GM19025 (cell line): ENCODE measurements around the gene AAR2.

Experiments
- ATAC-seq: cut with Tn5 transposase; IDR thresholded peaks from one replicate; pipeline ENCODE4 v1.9.1; 2021; ENCODE audit warnings: mild to moderate bottlenecking, low read depth, moderate library complexity; ENCODE audit not compliant: unreplicated experiment

The AAR2 gene, protein sequence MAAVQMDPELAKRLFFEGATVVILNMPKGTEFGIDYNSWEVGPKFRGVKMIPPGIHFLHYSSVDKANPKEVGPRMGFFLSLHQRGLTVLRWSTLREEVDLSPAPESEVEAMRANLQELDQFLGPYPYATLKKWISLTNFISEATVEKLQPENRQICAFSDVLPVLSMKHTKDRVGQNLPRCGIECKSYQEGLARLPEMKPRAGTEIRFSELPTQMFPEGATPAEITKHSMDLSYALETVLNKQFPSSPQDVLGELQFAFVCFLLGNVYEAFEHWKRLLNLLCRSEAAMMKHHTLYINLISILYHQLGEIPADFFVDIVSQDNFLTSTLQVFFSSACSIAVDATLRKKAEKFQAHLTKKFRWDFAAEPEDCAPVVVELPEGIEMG

DNA sequence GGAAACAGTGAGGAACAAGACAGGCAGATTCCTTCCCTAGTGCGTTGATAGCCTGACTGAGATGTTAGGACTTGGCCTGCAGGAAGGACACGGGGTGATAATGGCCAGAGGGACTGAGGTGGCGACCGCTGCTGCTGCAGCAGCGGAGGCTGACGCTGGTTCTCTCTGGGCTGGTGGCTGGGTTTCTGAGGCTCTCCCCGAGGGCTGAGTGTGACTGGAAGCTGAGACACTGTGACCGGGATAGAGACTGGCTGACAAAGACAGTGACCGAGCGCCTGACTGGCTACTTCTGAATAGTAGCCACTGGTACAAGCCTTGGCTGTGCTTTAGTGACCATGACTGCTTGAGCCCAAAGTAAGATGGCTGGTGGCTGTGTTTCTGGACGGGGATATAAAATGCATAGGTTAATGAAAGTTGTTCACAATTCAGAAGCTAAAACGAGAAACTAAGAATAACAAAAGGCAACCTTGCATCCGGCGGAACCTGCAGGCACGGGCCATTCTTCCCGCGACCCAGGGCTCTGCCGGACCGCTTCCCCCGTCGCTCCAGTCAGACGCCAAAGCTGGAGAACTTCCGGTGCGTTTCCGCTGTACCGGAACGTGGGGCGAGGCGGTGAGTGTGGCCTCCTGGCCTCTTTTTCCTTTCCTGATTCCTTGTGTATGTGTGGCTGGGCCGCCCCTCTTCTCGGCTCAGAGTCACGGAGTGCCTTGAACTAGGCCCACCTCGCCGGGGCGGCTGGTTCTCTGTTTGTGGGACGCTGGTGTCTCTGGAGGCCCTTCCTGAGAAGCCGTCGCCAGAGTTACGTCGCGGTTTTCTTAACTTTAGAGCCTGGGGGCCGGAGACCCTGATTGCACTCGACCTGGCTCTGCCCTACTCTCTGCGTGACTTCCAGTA is at the start of gene AAR2:
Gene AAR2, plus strand, starts transcription at position 587 of the 894 bp plus-strand sequence. CDS start 3,391 bp downstream, outside the sequence.
- ATAC-seq: peak; percentile 69

DNA sequence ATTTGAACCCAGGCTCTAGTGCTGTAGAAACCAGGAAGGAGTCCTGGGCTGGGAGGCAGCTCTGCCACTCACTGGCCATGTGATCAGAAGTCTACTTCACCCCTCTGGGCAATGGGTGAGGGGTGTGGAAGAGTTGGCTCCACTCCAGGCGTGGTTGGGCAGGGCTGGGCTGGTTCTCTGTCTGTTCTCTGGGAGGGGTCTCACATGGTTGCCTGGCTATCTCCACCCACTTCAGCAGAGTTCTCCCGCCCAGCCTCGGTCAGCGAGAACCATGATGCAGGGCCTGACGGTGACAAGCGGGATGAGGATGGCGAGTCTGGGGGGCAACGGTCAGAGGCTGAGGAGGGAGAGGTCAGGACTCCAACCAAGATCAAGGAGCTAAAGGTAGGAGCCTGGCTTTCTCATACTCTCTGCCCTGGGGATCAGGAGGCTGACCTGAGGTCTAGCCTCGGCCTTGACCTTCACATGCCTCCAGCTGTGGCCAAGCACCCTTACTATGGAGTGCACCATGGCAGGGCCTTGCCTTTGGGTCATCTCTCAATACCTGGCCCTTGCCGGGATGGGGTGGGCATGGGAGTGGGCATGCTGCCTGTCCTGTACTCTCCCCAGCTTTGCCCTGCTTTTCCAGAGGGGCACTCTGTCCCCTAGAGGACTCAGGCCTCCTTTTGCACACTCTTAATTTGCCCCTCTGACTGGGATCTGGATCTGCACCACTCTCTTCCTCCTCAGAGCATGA is 42.1 kb upstream of the AAR2 start:
- ATAC-seq: no peak

DNA sequence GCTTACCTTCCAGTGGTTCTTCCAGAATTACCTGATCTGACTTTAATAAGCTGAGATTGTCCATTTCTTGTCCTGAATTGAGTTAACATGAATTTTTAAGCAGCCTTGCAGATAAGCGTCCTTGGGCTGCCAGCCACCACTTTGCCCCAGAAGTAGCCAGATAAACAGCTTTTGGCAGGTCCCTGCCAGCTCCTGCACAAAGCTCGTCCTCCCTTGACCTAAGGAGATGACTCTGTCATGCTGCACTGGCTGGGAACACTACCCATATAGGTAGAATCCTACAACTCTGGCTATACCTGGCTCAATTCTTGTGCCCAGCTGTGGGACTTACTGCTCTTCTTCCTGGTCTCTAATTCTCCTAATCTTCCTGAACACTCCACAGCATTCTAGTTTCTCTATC is 39.6 kb upstream of the AAR2 start:
- ATAC-seq: no peak

DNA sequence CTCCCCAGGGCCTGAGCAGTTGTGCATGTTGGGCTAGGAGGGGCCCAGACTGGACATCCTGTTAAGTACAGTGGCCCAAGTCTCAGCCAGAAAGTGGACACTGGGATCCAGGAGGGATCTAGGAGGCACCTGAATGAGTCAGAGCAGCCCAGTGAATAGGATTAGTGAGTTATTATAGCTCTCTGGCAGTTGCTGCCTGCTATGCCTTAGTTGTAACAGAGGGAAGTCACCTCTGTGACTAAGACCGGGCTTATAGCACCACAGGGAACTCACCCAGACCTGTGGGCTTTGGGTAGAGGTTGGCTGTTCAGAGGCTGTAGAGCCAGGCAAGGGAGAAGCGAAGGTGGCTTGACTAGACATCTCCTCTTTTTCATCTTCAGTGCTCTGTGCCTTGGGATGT is 39.0 kb upstream of the AAR2 start:
- ATAC-seq: no peak

DNA sequence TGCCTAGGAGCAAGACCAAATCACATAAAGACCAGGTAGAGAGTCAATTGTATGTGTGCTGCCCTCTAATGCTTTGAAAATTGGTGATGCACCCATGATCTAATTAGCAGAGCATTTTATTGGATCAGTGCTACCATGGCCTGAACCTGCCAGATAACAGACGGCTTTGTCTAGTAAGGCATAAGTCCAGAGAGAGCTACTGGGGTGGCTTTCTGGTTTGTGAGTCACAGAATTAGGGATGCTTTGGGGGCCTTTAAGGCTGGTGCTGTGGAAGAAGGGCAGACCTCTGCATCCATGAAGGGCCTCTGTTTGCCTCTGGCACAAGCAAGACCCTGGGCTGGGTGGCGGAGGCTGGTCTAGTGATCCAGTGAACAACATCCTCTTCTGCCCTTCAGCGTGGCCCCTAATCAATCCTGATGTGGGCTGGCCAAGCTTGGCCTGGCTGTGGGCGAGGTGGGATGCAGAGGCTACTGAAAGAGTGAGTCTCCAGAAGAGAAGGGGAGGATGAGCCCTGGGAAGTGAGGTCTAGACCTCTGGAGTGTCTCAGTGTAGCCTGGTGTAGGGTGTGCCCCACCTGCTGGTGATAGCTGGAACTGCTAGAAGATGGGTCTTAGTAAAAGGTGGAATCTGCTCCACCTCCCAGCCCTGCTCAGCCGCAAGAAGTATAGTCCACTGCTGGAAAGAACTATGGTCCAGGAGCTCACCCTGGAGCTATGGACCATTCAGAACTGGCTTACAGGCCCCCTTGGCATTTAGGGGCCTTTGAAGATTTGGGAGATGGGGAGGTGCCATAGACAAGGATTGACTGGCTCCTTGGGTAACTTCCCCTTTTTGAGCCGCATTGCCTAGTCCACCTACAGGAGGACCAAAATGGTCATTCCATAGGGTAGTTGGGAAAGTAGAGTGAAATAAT is 36.7 kb upstream of the AAR2 start:
- no peak for ATAC-seq

DNA sequence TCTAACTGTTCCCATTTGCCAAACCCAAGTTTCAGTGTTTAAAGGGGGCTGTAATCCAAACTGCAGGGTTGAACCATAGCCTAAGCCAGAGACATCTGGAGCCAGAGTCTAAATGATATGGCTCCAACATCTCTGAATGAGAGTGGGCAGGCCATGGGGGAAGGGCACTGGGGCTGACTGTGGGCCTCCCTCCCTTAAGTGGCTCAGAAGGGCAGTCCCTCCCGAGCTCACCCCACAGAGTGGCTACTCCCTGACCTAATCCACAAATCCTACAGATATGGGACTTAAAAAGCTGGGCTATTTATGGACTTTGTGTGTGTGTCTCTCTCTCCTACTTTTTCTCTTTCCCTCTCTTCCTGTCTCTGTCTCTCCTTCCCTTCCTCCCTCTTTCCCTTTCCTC is 35.8 kb upstream of the AAR2 start:
- no peak for ATAC-seq

DNA sequence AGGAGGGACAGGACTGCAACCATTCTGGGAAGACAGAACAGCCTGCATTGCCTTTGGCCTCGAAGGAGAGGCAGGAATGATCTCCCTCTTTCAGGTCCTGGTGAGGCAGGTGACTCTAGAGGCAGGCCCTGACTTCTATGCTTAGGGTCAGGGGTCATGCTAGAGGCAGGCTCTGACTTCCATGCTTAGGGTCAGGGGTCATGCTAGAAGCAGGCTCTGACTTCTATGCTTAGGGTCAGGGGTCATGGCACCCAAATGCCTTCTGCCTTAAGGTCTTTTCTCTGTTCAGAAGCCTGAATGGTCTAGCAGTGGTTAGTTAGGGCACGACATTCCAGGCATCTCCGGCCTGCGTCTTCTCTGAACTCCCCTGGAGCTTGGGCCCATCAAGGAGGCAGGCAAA is 35.1 kb upstream of the AAR2 start:
- no peak for ATAC-seq

DNA sequence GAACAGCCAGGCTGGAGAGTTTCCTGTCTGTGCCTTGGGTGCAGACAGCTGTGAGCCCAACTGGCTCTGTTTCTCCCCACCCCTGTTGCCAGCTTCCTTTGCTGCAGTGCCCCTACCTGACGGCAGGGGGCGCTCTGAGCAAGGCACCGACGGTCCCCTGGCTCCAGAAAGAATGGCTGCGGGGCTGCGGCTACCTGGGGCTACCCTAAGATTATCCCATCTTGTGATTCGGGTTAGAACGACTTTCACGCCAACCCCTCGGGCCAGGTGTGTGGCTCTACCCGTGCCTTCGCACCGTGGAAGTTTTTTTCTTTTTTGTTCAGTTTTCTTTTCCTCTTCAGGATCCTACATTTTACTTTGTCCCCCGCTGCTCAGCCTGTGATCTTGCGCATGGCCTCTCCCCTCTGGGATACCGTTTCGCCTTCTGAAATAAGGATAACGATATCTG is 33.4 kb upstream of the AAR2 start:
- ATAC-seq: no peak

DNA sequence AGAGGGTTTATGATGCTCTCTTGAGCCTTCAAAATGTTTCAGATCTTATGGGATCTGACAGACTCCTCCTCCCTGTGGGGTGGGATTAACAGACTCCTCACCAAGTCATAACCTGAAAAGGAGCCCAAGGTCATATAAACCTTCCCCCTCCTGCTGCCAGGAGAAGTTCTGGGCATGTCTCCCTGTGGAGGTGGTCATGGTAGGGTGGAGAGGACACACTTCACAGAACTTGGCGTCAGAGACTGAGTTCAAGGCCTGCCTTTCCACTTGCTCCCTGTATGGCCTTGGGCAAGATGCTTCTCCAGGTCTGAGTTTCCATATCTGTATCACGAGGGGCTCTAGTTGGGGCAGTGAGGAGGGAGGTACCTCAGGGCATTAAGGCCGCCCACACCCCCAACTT is 32.4 kb upstream of the AAR2 start:
- no peak for ATAC-seq

DNA sequence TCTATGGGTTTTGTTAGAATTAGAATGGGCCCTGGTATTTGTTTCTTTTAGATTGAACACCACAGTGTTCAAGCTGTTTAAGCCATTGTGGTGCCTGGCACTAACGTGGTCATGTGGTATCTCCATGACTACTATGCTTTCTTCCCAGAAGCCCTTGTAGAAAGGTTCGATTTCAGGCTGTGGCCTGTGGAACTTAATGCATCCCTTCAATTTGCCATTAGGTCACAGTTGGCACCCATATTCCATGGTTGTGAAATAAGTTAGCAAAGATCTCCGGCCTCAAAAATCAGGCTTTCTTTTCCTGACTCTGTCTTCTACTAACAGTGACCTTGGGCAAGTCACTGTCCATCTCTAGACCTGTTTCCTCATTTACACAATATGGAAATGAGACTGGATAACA is 31.3 kb upstream of the AAR2 start:
- ATAC-seq: no peak

DNA sequence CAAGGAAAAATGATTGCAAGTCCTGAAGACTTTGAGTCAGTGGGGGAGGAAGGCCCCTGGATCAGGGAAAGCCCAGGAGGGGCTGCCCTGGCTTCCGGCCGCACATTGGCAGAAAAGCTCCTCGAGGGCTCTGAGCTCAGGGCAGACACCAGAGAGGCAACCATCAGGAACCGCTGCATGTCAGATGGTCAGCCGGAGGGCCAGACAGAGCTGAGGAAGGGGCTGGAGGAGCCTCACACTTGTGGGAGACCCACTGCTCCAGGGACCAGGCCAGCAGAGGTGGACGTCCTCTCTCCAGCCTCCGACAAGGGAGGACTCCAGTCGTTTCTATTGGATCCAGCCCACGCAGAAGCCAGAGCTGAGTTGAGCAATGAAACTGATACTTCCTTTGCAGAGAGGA is 30.2 kb upstream of the AAR2 start:
- ATAC-seq: no peak

DNA sequence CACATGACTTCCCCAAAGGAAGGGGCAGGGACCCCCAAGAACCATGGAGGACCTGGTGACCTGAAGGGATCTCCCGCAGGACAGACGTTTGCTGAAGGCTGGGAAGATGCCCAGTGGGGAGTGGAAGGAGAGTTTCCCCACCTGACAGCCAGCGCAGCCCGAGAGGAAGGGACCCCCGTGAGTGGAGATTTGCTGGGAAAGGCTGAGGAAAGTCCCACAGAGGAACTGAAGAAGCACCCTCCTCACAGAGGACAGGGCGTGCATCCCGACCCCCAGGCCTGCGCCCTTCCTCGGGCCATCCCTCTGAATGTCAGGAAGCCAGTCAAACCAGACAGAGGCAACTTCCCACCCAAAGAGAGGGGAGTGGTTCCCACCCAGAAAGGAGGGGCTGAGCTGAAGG is 29.6 kb upstream of the AAR2 start:
- ATAC-seq: no peak

DNA sequence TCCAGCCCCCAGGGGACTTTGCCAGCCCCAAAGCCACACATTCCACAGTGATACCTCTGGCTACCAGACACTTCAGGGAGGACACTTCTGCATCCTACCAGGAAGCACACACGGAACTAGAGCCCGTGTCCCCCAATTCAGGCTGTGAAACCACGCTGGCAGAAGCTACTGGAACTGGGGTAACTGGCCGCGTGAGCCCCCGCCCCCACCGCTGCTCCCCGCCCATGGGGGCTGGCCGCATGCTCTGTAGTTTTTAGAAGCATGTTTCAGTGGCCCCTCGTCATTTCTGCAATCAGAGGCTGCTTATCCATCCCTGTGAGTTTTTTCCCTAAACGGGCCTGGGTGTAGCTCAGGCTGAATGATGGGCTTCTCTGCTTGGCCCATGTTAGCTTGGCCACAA is 28.7 kb upstream of the AAR2 start:
- no peak for ATAC-seq

DNA sequence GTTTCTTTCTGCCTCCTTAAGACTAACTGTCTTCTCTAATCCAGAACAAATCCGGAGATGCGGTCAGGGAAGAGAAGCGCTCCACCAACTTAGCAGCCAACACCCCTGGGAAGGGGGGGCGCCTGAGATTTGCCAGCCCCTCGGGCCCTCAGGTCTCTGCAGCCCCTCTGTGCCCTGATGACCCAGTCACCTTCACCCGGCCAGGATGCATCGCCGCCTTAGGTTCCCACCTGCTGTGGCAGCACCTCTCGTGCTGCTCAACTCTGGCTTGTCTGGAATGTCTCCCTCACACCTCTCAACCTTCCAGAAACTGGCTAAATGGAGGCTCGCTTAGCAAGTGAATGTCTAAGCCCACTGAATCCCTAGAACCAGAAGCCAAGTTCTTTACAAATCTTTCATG is 28.0 kb upstream of the AAR2 start:
- no peak for ATAC-seq

DNA sequence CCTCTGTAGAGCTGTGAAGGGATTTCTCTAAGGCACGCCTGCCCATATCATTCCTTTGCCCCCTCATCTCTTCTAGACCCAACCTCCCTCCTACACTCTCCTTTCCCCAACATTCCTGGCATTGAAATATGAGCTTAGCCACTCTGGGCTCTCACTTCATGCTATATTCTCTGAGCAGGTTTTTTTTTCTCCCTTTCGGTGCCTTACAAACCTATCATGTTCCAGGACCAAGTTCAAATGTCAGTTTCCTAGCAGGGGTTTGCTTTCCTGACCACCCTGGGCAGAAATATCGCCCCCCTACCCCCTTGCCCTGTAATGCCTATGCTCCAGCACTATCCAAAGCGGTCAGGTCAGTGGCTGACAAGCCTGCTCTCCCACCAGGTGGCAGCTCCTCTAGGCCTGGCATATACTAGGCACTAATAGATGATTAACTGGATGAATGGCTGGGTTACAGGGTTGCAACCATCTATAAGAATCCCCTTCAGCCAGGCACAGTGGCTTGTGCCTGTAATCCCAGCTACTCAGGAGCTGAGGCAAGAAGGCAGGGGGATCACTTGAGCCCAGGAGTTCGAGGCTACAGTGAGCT is 25.7 kb upstream of the AAR2 start:
- no peak for ATAC-seq

DNA sequence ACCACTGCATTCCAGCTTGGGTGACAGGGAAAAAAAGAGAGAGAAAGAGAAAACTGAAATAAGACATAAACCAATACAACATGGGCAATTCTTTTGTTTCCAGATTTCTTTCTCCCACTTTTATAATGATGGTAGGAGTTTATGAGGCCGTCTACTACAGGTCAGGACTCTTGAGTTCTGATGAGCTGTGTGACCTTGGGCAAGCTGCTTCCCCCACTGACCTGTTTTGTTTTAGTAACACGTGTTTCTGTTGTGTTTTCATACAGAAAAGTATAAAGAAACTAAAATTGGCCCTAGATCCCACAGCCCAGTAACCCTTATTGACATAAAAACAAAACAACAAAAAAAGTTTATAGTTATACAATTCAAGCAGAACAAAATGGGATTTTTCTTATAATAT is 22.9 kb upstream of the AAR2 start:
- no peak for ATAC-seq

DNA sequence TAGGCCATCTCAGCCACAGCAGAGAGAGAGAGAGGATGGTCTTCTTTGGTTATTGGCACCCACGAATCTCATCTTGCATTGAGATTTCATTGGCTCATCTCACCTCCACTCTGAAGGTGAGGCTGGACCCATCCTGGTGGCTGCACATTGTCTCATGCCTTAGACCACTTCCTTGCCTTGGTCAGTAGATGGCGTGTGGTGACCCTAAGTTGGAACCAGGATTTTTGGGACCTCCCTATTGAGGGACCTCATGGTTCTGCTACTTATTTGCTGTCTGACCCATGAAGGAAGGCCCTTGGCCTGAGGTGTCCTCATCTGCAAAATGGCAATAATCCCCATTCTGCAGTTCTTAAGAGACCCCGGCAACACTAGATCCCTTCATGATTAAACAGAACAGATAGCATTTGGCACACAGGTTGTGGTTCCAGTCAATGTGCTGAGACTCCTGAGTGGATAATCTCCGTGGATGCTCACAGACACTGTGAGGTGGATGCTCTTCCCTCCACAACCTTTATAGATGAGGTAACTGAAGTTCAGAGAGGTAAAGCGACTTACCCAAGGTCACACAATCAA is 21.5 kb upstream of the AAR2 start:
- no peak for ATAC-seq

DNA sequence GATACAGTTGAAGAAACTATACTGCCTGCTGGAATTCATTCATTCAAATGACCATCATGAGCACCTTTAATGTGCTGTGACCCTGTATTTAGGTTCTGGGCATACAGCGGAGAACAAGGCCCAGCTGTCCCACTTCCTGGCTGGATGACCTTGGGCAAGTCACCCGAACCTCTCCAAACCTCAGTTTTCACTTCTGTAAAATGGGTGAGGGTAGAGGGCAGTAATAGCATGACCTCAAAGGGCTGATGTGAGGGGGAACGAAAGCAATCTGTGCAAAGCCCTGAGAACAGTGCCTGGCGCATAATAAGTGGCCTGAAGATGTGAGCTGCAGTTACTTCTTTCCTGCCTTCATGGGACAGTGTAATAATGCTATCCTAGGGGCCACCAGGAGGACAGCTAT is 20.5 kb upstream of the AAR2 start:
- no peak for ATAC-seq

DNA sequence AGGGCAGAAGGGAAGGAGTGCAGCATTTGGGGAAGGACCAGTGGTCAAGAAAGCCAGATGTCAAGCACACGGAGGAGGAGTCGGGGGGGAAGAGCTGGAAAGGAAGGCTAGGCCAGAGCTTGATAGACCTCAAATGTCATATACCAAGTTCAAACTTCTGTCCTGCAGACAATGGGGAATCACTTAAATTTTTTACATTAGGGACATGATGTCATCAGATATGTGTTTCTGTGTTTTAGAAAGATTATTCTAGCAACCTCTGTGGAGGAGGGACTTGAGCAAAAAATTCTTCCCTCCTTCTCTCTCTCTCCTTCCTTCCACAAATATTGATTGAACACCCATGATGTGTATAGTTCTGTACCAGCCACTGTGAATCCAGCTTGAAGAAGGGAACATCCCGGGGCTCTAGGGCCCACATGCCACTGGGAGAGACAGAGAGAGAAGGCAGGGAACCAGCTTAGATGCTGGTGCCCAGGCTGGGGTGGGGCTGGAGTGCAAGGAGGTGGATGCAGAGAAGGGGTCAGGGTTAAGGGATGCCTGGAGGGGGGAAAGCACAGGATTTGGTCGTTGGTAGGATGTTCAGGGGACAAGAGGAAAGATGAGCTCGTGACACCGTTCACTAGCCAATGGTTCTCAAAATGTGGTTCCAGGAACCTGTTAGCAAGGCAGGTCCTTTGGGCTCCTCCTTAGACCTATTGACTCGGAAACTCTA is 19.8 kb upstream of the AAR2 start:
- no peak for ATAC-seq
